Kidney capillary endothelial cell (primary cell): ENCODE measurements around the gene ACCS.

Source experiments
- DNase-seq: peaks from one replicate; pipeline ENCODE4 v3.0.0-alpha.2; 2018; ENCODE audit warnings: low spot score

Gene ACCS, protein sequence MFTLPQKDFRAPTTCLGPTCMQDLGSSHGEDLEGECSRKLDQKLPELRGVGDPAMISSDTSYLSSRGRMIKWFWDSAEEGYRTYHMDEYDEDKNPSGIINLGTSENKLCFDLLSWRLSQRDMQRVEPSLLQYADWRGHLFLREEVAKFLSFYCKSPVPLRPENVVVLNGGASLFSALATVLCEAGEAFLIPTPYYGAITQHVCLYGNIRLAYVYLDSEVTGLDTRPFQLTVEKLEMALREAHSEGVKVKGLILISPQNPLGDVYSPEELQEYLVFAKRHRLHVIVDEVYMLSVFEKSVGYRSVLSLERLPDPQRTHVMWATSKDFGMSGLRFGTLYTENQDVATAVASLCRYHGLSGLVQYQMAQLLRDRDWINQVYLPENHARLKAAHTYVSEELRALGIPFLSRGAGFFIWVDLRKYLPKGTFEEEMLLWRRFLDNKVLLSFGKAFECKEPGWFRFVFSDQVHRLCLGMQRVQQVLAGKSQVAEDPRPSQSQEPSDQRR

DNA sequence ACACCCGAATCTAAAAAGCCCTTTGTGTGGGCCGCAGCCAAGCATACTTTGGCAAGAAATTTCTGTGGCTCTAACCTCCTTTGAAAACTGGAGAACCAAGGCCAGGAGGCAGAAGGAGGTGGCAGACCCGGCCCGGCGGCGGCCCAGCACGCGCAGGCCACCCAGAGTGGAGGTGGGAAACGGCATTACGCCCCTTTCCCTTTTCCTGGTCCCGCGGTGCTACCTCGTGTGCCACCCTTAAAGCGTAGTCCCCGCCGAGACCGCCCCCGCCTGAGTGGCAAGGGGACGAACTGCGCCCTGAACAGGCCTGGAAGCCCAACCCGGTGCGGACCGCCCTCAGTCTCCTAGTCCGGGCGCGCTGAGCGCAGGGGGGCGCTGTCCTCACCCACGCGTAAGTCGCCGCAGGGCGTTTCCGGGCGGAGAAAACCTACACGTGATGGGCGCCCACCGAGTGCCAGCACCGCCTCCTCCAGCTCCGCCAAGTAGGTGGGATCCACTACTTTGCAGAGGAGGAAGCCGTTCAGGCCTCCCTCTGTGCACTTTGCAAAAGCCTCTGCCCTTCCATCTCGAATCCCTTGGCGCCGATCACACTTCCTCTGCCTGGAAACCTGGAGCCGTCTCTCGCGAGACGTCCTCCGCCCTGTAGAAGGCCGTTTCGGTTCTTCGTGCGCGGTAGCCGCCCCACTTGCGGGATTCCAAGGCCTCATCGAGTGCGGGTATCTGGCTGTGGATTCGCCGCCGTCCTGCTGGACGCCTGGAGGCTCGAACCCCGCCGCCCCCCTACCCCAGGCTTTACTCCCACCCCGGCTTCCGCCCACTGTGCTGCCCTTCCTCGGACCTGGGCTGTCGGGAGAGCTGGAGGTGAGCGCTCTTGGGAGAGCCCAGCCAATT lies at the start of gene ACCS:
ACCS (plus strand) TSS at position 430 of the 891 bp plus-strand sequence. CDS start 1,358 bp downstream, outside the sequence.
- DNase-seq = peak; percentile 89

DNA sequence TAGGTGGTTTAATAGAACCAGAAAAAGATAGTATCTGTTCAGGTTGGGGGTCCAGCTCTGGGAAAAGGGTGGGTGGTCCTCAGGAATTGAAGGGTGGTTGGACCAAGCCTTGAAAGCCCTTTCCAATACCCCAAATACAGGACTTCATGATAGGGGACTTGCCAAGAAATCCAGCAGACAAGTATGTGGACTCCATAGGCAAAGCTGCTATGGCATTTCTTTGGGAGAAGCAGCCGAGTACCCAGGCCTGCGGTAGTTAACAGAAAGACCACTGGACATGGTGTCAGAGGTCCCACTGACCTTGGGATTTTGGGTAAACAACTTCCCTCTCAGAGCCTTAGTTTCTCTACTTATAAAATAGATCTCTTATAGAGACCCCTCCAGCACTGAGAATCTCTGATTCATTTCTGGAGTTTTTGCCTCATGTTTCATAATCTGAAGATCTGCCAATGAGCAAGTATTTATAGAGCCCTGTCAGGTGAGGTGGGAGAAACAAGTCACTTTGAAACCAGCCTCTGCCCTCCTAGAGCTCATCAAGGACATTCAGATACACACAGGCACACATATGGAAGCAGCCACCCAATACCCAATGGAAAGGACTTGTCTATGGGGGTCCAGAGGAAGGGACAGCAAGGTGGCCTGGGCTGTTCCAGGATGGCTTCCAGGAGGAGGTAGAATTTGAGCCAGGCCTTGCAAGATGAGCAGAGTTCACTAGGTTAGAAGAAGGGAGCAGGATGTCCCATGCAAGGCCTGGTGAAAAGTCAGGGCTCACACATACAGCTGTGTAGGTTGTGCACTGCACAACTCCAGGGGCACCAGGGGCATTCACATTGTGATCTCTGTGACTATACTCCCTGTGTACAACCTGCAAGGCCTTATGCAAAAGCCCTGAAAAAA lies 49.3 kb upstream of the ACCS start:
- no peak for DNase-seq

DNA sequence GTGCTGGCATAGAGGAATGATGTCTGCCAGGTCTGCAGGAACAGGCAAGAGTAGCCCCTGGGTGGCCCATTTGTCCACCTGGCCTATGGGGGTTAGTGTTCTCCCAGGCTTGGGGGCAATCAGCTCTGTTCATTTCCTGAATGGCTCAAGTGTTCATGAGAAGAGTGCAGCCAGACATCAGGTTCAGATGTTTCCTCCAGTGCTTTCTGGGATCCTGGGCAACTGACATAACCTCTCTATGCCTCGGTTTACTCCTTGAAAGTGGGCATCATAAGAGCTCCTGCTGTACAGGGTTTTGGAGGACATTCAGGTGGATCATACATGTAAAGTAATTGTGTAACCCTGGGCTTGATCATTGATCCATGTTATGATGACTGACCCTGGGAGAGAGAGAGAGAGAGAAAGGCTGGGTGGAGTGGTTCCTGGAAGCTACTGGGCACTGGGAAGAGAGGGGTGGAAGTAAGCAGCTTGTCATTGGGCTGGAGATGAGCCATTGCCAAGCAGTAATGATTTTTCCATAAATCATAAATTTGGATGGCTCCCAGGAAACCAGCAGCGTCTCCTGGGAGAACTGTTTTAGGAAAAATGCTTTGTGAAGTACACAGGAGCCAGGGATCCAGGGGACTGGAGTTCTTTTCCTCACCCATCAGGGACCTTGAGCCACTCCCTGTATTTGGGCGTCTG lies 48.5 kb upstream of the ACCS start:
- DNase-seq = no peak

DNA sequence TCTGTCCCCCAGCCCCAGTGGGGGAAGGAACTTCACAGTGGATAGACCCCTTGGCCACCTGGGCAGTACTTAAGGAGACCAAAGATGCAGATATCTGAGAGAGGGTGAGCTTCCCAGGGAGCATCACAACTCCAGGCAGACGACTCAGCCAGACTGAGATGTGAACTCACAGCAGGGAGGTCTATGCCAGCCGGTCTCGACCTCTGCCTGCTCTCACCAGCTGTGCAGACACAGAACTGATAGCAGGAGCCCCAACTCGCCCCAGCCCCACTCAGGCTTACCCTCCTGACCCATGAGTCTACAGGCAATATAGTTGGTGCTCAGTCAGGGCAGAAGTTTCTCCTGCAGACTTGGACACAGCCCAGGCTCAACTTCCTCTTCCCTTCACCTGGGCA lies 47.9 kb upstream of the ACCS start:
- no peak for DNase-seq

DNA sequence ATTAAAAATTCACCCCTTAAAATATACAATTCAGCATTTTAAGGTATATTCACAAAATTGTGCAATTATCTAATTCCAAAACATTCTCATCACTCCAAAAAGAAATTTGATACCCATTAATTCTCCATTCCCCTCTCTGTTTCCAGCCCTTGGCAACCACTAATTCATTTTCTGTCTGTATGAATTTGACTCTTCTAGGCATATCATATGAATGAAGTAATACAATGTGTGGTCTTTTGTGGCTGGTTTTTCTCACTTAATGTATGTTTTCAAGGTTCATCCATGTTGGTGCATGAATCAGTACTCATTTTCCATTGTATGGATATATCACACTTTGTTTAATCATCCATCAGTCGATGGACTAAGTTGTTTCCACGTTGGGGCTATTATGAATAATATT lies 47.2 kb upstream of the ACCS start:
- DNase-seq = no peak

DNA sequence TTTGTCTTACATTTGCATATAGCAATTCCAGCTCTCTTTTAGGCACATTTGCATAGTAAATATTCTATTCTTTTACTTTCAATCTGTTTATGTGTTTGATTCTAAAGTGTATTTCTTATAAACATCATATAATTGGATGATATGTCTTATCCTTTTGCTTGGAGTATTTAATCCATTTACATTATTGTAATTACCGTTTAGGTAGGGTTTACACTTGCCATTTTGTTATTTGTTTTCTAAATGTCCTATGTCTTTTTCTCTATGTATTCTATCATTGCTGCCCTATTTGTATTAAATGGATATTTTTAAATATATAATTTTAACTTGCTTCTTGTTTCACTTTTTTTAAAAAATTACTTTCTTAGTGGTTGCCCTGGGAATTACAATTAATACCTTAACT lies 41.1 kb upstream of the ACCS start:
- no peak for DNase-seq

DNA sequence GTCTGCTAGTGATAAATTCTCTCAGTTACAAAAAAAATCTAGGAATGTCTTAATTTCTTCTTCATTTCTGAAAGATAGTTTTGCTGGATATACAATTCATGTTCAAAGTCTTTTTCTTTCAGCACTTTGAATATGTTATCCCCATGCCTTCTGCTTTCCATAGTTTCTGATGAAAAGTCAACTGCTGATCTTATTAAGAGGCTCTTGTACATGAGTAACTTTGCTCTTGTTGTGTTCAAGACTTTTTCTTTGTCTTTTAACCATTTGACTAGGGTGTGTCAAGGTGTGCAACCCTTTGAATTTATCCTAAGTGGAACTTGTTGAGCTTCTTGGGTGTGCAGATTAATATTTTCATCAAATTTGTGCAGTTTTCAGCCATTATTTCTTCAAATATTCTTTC lies 40.3 kb upstream of the ACCS start:
- no peak for DNase-seq

DNA sequence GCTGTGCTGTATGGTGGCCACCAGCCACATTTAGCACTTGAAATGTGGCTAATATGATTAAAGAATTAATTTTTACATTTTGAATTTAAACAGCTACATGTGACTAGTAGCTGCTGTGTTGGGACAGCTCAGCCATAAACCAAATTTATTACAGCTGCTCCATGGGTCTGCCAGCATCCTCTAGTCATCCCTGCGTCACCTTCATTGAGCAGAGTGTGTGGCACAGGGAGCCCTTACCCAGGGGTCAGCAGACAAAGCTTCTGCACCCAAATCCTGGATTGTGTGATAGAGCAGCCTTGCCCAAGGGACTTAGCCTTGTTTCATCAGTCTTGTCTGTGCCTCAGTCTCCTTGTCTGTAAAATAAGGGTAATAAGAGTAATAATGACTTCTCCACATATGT lies 37.7 kb upstream of the ACCS start:
- DNase-seq = no peak

DNA sequence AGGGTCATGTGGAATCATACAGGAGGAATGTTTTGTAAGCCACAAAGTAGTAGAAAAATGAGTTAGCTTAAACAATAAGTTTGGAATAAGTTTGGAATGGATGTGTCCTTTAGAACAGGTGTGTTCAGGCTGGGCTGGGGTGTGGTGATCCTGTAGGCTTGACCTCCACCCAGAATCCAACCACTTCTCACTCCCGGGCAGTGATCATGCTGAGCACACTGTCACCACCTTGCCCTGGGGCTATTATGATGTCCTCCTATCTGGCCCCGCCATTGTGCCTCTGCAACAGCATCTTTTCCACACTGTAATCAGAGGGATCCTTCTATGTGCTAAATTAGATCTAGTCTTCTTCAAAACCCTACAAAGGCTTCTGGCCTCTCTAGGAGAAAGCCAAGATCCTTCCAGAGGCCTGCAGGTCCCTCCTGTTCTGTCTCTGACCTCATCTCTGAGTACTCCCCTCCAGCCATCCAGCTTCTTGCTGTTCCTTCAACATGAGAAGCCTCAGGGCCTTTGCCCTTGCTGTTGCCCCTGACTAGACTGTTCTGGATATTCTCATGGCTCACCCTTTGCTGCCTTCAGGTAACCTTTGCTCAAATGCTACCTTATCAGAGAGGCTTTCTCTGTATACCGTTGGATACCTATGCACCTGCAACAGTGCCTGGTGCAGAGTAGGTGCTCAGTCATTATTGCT lies 37.1 kb upstream of the ACCS start:
- no peak for DNase-seq

DNA sequence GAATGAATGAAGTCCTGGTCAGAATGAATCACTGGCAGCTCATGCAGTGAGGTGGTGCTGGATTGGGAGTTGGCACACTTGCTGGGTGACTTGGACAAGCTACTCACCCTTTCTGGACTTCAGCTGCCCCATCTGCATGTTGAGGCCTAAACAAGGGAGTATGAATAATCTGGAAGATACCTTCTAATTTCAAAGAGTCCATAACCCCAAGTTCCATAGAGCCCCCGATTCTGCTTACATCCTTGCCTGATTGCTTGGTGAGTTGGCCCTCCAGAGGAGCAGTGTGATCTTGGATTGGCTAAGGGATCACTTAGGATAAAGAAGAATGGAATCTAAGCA lies 36.6 kb upstream of the ACCS start:
- DNase-seq = no peak

DNA sequence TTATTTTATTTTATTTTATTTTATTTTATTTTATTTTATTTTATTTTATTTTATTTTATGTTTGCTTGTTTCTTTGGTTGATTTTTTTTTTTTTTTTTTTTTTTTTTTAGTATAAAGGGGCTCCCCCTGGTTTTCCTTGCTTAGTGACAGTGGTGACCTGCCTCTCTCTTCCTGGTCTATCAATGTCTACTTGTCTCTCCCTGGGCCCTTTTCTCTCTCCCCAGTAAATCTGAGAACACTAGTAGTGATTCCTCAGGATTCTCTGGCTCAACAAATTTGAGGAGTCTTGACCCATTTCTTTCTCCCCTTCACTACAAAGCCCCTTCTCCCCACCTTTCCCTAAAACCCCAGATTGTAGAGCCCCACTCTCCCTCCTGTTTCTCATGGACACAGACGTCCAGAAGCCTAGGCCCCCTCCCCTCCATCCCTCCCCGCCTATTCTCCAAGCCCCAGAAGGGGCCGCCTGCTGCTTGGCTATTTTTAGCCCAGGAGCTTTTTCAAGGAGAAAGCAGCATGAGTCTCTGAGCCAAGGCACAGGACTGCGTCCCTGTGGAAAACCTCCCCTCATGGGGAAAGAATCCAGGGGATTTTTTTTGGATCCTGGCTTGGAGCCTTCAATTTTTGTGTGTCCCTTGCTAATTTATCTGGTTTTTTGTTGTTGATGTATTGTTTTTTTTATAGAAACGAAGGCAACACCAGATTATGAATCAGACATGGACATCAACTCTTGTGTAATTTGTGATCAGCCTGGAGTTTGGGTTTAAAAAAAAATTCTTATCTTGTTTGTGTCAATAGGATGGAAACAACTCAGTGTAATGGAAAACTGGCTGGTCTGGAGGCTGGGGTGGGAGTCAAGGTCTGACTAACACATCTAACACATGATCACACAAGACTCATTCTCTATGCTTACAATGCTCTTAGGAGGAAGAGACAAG lies 35.8 kb upstream of the ACCS start:
- no peak for DNase-seq

DNA sequence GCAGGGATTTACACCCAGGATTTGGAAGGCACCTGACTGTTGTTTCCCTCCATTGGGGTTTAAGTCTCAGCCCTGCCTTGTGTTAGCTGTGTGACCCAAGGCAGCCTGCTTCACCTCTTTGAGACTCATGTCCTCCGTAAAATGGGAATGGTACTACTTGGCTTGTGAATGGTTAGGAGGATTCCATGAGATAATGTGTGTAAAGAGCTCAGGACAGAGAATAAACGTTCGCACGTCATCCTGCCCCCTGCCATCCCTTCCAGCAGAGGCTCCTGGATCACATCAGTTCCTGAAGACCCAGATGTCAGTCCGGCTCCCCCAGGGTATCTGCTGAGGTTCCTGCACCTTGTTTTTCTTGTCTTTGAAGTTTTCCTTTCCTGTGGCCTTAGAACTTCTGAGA lies 35.1 kb upstream of the ACCS start:
- DNase-seq = no peak

DNA sequence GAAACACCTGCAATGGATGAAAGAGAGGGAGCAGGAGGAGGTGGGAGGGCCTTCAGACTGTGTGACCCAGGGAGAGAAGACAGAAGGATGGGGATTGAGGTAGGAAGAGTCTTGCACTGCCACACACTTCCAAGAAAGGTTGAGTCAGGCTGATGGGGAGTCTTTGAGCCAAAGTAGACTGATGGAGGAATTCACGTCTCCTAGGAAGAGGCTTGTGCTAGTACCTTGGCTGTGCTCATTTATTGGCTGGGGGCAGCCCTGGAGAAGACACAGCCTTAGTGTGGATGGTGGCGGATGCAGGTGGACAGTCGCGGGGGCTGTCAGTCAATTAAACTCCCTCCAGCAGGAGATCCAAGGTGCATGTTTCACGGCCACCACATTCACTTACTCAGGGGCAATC lies 34.5 kb upstream of the ACCS start:
- DNase-seq = no peak

DNA sequence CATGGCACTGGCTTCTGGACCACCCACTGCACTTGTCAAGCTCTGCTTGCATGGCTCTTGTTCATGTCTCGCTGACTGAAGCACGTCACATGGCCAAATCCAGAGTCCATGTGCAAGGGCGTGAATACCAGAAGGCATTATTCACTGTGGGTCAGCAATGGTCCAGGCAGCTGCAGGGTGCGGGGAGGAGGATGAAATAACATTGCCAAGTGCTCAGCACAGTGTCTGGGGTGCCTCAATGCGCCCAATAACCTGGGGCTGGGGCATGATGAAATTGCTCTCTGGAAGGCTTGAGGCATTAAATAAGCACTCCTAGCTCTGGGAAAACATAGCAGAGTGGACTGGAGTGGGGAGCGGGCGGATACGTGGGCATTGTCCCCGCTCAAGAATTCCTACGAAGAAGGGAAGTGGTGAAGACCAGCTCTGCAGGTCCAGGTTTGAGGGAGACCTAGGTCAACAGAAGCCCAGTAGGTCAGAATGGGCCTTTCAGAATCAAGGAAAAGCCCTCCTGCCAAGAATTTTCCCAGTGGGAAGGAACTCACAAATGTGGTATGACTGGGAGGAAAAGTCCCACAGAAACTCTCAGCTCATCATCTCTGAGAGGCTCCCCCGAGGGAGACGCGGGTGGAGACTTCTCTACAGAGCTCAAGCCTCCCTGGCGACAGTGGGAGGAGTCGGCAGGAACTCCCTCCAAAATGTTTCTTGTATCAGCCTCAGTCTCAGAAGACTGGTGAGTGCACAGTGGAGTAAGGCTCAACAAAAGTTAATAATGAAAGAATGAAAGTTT lies 33.6 kb upstream of the ACCS start:
- DNase-seq = no peak

DNA sequence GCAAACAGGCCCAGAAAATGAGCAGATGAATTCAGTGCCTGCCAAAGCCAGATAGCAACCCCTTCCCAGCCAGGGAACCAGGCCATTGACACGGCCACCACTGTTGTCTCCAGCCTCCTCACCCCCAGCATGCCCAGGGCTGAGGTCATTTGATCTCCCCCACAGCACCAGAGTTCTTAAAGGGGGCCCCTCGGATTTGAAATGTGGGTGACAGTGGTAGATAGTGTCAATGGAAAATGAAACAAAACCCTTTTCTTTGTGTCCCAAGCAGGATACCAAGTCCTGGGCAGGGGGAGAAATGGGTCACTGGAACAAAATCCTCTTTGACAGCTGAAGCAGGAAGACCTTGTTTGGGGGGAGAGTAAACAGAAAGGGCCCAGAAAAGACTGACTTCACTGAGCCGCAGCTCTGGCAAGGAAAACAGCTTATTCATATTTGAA lies 32.6 kb upstream of the ACCS start:
- DNase-seq = no peak

DNA sequence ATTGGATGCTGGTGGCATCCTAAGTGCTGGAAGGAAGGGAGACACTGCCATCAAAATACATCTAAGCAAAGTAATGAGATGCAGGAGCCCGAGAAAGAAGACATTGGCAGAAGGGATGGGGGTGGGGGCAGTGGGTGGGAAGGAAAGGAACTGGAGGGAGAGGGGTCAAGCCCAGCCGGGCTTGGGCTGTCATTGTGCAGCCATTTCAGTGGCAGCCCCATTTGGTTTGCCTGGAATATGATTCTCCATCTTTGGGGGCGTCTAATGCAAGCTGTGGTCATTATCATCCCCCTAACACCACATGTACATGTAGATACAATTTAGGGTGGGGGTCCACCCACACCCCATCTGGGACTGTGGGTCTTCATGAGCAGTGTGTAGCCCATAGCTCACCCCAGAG lies 32.2 kb upstream of the ACCS start:
- no peak for DNase-seq

DNA sequence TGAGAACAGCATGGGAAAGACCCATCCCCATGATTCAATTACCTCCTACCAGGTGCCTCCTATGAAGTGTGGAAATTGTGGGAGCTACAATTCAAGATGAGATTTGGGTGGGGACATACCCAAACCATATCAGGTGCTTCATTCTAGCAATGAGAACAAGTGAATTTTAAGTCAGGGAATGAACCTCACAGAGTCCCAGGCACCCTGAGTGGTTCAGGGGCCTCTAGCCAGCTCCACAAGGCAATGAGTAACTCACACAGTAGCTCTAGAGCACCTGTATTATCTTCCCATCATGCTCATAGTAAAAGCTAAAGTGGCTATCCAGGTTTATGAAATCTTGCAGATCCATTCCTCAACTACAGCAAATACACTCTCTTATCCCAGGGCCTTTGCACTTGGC lies 31.4 kb upstream of the ACCS start:
- DNase-seq = no peak

DNA sequence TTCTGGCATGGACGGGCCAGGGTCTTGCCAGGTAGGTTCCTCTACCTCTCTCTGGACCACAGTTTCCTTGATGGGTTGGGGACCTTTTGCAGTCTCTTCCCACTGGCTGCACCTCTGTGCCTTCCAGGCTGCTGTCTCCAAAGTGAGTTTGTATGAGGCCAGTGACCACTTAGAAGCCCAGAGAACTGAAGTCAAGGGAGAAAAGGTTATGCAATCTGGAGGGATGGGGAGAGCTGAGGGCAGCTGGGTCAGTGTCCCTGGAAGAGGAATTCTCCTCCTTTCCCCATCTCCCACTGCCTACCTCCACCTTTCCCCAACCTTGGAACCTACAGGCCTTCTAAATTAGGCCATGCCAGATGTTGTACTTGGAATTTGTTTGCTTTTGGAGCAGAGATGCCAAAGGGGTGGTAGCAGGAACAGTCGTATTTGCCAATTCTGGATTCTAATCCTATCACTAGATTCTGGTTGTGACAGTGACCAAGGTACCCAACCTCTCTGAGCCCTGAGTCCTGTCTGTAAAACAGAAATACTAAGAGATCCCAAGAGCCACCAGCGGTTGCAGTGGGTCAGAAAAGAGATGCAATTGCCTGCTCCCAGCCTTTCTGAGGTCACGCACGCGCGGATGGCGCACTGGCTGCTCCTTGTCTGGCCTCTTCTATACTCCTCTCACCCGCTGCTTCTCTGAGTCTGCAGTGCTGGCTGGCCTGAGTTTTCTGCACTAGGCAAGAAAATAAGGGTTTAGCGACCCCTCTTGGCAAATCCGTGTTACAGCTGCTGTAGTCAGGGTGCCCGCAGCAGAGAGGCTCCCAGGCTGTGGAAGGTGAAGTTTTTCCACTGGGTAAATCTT lies 29.0 kb upstream of the ACCS start:
- peak; percentile 76 for DNase-seq
